ENCODE measurements around the gene SLC9A3. TPM values are rescaled to one million over a fixed set of nuclear protein-coding genes. Genes with fewer than 3 reads are reported as not detected.
"Not testable (repeated sequence)": the region's sequence is repeated elsewhere in the genome, so short reads cannot be mapped to it uniquely, and the experiment has no call there.

SLC9A3 gene
- total and polyA plus RNA-seq, 5 experiments from 2014 or later, result 0.98 to 3.3 (median 2.4) TPM

DNA sequence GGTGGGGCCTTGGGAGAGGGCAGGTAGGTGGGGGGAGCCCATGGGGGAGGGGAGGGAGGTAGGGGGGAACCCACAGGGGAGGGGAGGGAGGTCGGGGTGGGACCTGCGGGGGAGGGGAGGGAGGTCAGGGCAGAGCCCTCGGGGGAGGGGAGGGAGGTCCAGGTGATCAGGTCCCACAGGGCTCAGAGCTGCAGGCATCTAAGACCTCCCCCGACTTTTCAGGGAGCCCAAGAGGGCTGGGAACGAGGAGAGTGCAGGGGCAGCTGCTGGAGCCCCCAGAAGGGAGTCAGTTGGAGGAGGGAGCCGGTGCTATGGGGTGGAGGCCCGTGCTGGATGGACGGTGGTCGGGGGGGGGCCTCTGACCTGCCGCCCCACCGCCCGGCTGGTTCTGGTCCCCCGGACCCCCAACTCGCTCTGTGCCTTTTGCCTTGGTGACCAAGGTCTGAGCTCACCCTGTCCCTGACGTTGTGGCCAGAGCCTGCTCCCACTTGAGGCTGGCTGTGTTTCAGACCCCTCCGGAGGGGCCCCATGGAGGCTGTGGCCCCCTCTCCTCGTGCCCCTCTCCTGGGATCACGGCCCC, 31.8 kb downstream of the SLC9A3 start:
- Mint-ChIP-seq H3K27me3 (peaks cover 0 to 2% (median 0%) of the 10 kb centered on the region in 5 donors), H3K36me3 (no peaks in the 10 kb centered on the region), H3K4me1 (peaks cover 0 to under 1% (median 0%) of the 10 kb centered on the region in 4 donors), H3K9me3 (no peaks in the 10 kb centered on the region), H3K4me3 (no peak overlapping the region), H3K27ac (no peak overlapping the region)
- POLR2A ChIA-PET, result no interaction called here
- no peak for ATAC-seq
- no peak for DNase-seq

DNA sequence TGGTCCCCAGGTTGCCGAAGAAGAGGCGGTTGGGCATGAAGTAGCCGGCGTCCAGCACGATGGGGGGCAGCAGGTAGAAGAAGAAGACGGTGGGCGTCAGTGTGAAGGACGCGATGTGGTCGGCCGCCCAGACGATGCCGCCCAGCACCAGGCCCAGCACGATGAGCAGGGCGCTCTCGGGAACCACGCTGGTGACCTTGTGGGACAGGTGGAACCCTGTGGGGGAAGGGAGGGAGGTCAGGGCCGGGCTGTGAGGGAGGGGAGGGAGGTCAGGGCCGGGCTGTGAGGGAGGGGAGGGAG, 32.4 kb downstream of the SLC9A3 start:
- ATAC-seq (no peak), DNase-seq (no peak)
- Mint-ChIP-seq H3K9me3 (no peaks in the 10 kb centered on the region), H3K4me3 (no peak overlapping the region), H3K27me3 (peaks cover 0 to 2% (median 0%) of the 10 kb centered on the region in 5 donors), H3K36me3 (no peaks in the 10 kb centered on the region), H3K4me1 (peaks cover 0 to 2% (median 0%) of the 10 kb centered on the region in 4 donors), H3K27ac (peak overlapping the region in 1 of 10 donors; percentile 41)
- POLR2A ChIA-PET, result no interaction called here

DNA sequence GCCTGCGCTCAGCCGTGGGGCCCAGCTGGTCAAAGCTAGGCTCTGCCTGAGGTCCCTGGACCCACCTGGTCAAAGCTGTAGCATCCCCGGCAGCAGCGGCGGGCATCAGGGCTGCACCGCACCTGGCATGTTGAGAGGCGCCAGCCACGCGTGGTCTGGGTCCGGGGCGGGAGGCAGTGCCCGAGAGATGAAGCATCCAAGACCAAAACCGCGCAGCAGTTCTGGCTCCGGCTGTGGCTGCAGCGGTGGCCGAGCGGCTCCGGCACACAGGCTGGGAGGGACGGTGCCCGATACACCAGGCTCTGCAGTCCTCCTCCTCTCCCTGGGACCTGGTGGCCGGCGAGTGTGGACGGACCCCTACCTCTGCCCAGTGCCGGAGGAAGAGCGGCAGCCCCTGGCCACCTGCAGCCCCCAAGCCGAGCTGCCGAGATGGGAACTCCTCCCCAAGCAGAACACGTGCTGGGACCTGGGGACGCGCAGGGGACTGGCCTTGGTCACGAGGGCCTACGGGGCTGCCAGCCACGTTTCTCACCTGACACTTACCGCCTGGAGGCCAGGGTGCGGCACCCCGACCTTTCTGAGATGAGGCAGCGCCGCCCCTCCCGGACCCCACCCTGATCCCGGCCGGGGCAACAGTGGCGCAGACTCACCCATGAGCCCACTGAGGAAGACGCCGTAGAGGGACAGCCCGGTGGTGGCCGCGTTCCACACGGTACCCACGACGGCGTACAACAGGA, 33.0 kb downstream of the SLC9A3 start:
- Mint-ChIP-seq H3K9me3 (no peaks in the 10 kb centered on the region), H3K36me3 (no peaks in the 10 kb centered on the region), H3K4me3 (no peak overlapping the region), H3K27ac (peak overlapping the region in 1 of 10 donors; percentile 41), H3K4me1 (peaks cover 0 to 4% (median 3%) of the 10 kb centered on the region in 4 donors), H3K27me3 (peaks cover 0 to 2% (median 0%) of the 10 kb centered on the region in 5 donors)
- ATAC-seq, result no peak
- POLR2A ChIA-PET, result no interaction called here
- DNase-seq, result no peak

DNA sequence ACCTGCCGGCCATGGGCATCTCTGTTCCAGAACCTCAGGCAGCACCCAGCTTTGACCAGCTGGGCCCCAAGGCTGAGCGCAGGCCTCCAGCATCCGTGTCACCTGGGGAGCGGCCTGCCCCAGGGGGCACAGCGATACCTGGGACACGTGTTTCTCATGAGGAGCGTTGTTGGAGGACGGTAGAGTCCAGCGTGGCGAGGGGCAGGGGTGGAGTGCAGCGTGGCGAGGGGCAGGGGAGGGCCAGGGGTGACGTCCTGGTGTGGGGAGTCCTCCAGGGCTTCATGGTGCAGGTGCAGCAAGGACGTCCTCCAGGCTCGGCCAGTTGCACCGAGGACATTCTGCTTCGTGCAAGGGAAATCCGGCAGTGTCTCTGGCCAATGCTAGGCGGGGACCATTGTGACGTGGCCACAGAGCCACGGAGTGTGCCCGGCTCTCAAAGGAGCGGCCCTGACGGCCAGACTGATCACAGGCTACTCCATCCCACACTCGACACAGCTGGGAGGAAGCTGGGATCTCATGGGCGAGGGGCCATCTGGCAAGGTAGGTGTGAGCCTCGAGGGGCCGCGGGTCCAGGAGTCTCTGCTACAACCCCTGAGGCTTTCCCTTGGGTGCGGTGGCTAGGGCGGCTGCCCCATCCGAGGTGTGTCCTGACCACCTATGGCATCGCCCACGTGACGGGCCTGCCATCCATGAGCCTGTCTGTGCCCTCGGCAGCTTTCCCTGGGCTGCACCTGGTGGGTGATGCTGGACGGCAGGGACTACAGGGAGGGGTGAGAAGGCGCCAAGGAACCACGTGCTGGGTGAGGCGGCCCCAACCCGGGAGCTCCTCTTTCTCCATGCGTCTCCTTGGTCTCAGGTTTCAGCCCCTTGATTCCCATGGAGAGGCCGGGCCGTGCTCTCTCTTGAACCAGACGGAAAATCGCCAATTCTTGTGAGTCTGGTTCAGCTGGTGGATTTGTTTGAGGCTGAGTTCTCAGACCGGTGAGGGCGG, 33.8 kb downstream of the SLC9A3 start:
- ATAC-seq (no peak), DNase-seq (no peak)
- POLR2A ChIA-PET, result no interaction called here
- H3K27ac Mint-ChIP-seq, result no peak overlapping the region
- no peaks in the 10 kb centered on the region for H3K36me3 Mint-ChIP-seq
- H3K9me3 Mint-ChIP-seq, result no peaks in the 10 kb centered on the region
- no peak overlapping the region for H3K4me3 Mint-ChIP-seq
- H3K27me3 Mint-ChIP-seq, result peaks cover 0 to 2% (median 0%) of the 10 kb centered on the region in 5 donors
- H3K4me1 Mint-ChIP-seq, result peaks cover 0 to 11% (median 10%) of the 10 kb centered on the region in 4 donors

DNA sequence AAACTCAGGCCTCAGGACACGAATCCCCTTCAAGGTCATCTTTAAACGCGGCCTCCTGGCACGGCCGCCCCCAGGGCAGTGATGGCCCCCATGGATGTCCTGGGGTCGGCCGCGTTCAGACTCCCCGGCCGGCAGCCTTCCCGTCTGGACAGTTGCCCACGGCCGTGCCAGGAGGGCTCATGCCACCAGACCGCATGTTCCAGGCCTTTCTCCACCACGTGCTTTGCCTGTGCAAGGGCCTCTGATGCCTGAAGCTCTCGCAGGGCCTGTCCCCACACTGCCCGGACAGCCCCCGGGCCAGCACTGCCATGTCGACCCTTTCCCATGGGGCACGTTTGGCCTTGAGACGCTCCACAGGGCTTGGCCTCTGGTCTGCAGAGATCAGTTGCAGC, 34.6 kb downstream of the SLC9A3 start:
- no peaks in the 10 kb centered on the region for H3K36me3 Mint-ChIP-seq
- H3K4me3 Mint-ChIP-seq, result no peak overlapping the region
- no peaks in the 10 kb centered on the region for H3K9me3 Mint-ChIP-seq
- H3K27ac Mint-ChIP-seq, result no peak overlapping the region
- no peak for ATAC-seq
- H3K27me3 Mint-ChIP-seq, result peaks cover 0 to 2% (median 0%) of the 10 kb centered on the region in 5 donors
- DNase-seq, result no peak
- POLR2A ChIA-PET, result no interaction called here
- peaks cover 0 to 18% (median 13%) of the 10 kb centered on the region in 4 donors for H3K4me1 Mint-ChIP-seq

DNA sequence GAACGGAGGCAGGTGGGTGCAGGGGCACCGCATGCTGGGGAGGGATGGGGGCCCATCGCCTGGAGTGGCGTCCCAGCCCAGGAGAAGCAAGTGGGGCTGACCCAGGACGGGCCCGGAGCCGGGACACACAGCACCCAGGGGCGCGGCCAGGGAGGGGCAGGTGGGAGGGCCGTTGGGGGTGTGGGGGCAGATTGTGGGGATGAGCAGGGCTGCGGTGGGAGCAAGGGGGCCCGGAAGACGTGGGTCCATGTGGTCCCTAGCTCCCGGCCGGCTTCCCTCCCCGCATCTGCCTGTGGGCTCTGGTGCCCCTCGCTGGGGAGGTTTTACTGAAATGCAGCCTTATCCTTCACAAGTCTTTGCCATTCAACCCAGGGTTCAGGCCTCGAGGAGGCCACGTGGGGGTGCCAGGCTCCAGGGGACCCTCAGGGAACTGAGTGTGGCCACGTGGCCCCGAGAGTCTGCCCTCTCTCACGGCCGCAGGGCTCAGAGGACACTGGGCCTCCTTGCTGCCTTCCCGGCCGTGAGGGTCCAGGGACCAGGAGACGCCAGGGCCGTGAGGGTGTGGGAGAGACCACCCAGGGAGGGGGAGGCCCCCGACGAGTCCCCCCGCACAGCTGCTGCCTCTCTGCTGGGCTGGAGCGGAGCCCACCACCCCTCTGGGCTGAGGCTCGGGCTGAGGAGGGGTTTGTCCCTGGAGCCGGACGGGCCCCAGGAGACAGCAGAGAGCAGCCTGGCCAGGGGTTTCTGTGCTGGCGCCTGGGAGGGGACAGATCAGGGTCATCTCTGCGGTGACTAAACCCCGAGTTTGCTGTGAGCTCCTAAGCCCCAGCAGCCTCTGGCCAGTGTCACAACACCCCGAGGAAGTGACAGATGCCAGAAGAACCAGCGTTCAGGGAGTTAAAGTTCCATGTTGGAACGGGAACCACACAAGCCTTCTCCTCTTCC, 35.2 kb downstream of the SLC9A3 start:
- POLR2A ChIA-PET, result no interaction called here
- Mint-ChIP-seq H3K27ac (no peak overlapping the region), H3K4me3 (no peak overlapping the region), H3K36me3 (no peaks in the 10 kb centered on the region), H3K4me1 (peaks cover 0 to 18% (median 13%) of the 10 kb centered on the region in 4 donors), H3K9me3 (no peaks in the 10 kb centered on the region), H3K27me3 (peaks cover 0 to 2% (median 0%) of the 10 kb centered on the region in 5 donors)
- DNase-seq (no peak), ATAC-seq (no peak)

DNA sequence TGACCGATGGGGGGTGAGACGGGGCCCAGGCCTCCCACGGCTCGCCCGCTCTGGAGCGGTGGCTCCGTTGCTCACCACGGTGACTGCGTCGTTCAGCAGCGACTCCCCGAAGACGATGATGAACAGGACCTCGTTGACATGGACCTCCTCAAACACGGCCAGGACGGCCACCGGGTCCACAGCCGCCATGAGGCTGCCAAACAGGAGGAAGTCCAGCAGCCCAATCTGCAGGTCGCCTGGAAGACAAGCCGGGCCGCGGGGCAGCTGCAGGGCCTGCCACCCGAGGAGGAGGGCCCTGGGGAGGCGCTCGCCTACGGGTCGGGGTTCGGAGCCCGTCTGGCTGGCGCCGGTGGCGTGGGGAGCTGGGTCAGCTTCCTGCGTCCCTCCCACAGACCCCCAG, 36.0 kb downstream of the SLC9A3 start:
- H3K27me3 Mint-ChIP-seq, result peaks cover 0 to 2% (median 0%) of the 10 kb centered on the region in 5 donors
- POLR2A ChIA-PET, result no interaction called here

DNA sequence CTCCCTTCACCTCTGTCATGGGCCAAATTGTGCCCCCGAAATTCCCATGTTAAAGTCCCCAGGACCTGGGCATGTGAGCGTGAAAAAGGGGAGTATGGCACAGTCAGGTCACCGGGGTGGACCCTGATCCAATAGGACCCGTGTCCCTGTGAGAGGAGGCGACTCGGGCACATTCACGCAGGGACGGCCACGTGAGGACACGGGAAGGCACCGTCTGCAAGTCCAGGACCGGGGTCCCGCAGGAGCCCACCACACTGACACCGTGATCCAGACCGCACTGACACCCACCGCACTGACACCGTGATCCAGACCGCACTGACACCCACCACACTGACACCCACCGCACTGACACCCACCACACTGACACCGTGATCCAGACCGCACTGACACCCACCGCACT, 37.7 kb downstream of the SLC9A3 start:
- ATAC-seq, POLR2A ChIA-PET, H3K9me3 Mint-ChIP-seq, H3K27me3 Mint-ChIP-seq, H3K36me3 Mint-ChIP-seq, DNase-seq: not testable (repeated sequence)
- Mint-ChIP-seq H3K4me3 (peak overlapping the region in 3 of 10 donors; percentile 20 to 63 (median 33)), H3K27ac (peak overlapping the region in 4 of 10 donors; percentile 60 to 86 (median 68)), H3K4me1 (peaks cover 0 to 20% (median 13%) of the 10 kb centered on the region in 4 donors)

More for the DNA sequence above, 36.0 kb downstream of the SLC9A3 start:
- H3K36me3 Mint-ChIP-seq, result no peaks in the 10 kb centered on the region
- no peak for DNase-seq
- ATAC-seq, result no peak
- H3K27ac Mint-ChIP-seq, result no peak overlapping the region
- no peak overlapping the region for H3K4me3 Mint-ChIP-seq
- H3K4me1 Mint-ChIP-seq, result peaks cover 0 to 19% (median 13%) of the 10 kb centered on the region in 4 donors
- no peaks in the 10 kb centered on the region for H3K9me3 Mint-ChIP-seq

DNA sequence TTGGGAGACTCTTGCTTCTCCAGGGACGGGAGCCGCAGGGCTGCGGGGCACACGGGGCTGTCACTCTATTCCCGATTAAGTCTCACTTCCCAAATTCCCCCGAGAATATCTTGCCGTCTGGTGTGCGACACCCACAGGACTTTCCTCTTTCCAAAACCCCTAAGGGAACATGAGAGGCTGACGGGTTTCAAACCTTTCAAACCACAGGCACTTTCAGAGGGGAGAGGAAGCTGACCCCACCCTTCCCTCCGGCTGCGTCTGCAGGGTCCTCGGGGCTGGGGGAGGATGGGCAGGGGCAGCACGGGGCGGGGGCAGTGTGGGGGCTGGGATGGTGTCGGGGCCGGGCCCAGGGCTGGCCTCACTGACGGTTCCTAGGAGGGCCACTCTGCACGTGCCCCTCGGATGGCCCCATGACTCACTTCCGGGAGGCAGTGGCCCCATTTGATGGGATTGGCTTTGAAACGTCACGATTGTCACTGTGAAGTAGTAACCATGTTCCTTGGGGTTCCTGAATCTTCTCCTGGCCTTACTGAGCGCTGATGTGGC, 38.2 kb downstream of the SLC9A3 start:
- DNase-seq, result no peak
- Mint-ChIP-seq H3K4me1 (peaks cover 0 to 22% (median 13%) of the 10 kb centered on the region in 4 donors), H3K27ac (peak overlapping the region in 5 of 10 donors; percentile 15 to 86 (median 67)), H3K4me3 (peak overlapping the region in 6 of 10 donors; percentile 8 to 63 (median 38)), H3K36me3 (no peaks in the 10 kb centered on the region), H3K27me3 (peaks cover 0 to 6% (median 0%) of the 10 kb centered on the region in 5 donors), H3K9me3 (no peaks in the 10 kb centered on the region)
- POLR2A ChIA-PET, result no interaction called here
- ATAC-seq, result no peak

DNA sequence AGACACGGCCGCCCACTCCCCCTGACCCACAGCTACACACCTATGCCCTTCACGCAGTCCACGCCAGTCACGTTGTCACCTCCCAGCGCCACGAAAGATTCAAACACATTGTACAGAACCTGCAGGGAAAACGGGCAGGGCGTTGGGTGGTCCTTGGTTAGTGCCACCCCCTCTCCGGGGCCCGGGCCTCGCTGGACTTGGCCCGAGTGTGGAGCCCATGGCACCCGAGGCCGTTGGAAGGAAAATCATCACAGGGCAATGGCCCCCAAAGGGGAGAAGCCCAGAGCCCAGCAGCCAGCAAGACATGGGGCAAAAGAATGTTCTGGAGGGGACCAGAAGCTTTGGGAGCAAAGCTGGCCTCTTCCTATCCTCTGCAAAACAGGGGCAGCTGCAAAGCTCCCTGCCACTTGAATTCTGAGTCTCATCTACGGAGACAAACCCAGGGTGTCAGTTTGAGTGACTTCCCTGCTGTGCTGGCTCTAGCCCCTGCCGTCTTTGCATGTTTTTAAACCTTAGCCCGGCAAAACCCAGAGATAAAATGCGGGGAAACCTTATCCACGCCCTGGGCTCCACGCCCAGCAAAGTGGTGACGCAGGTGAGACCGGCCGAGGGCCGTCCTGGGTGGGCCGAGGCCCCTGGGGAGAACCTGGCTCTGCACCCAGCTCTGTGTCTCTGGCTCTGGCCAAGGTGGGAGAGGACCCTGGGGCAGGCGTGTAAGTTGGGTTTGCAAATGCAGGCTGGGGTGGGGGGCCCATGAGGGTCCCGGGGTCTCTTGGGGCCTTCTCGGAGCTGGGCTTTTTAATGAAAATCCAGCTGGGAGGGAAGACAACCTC, 38.9 kb downstream of the SLC9A3 start:
- Mint-ChIP-seq H3K4me1 (peaks cover 0 to 22% (median 13%) of the 10 kb centered on the region in 4 donors), H3K9me3 (no peaks in the 10 kb centered on the region), H3K4me3 (peak overlapping the region in 5 of 10 donors; percentile 20 to 63 (median 33)), H3K36me3 (no peaks in the 10 kb centered on the region), H3K27me3 (peaks cover 0 to 7% (median 1%) of the 10 kb centered on the region in 5 donors), H3K27ac (peak overlapping the region in 2 of 10 donors; percentile 37 to 43)
- ATAC-seq (no peak), DNase-seq (no peak)
- POLR2A ChIA-PET, result no interaction called here

DNA sequence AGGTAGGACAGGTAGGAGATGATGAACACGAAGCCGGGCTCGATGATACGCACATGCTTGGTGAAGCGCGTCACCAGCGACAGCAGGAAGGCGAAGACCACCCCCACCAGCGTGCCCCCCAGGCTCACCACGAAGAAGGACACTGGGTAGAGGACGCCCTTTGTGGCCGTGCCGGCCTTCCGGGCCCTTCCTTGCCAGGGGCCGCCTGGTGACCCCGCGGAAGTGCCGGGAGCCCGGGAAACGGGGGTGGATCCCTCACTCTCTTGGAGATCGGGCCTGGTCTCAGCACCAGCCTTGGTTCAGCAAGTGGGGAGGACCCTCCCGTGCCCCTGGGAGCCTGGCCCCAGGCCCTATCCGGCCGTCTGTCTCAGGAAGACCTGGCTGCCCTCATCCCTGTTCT, 39.7 kb downstream of the SLC9A3 start:
- Mint-ChIP-seq H3K4me3 (peak overlapping the region in 1 of 10 donors; percentile 13), H3K27me3 (peaks cover 0 to 9% (median 7%) of the 10 kb centered on the region in 5 donors), H3K4me1 (peaks cover 0 to 22% (median 13%) of the 10 kb centered on the region in 4 donors), H3K27ac (peak overlapping the region in 1 of 10 donors; percentile 37), H3K9me3 (no peaks in the 10 kb centered on the region), H3K36me3 (no peaks in the 10 kb centered on the region)
- DNase-seq (no peak), ATAC-seq (no peak)
- POLR2A ChIA-PET, result no interaction called here

Data from naive thymus-derived CD8-positive, alpha-beta T cell (primary cell).